ENCODE data around the gene DDX39A.
"Not testable (repeated sequence)": the region's sequence is repeated elsewhere in the genome, so short reads cannot be mapped to it uniquely, and the experiment has no call there.

Gene DDX39A

DNA sequence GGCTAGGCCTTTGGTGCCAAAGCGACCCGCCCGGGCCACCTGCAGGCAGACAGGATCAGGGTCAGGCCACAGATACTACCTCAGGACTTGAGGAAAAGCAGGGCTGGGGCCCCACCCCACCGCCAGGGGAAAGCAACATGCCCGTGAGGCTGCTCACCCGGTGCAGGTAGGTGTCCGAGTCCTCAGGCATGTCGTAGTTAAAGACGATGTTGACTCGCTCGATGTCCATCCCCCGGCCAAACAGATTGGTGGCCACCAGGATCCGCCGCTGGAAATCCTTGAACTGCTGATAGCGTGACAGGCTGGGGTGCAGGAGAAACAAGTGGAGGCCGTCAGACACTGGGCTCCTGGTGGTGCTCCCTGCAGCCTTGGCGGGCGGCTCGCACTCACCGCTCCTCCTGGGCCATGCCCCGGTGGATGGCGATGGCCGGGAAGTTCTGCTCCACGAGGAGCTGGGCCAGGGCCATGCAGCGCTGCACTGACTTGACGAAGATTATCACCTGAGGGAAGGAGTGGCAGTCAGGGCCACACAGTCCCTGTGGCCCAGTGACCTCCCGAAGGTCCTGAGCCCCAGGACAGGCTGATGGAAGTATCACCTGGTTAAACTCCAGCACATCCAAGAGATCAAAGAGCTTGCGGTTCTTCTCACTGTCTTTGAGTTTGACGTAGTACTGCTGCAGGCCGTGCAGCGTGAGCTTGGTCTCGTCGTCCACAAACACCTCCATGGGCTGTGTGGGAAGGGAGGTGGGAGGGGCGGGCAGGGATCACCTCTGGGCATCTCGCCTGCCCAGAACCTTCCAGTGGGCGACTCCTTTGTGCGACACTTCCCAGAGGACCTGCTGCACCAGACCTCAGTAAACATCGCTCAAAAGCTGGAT is 9.8 kb downstream of the DDX39A start:
- no peak for DNase-seq (ENCODE audit: low read depth in 1 of 2, low spot score in 1 of 2)

DNA sequence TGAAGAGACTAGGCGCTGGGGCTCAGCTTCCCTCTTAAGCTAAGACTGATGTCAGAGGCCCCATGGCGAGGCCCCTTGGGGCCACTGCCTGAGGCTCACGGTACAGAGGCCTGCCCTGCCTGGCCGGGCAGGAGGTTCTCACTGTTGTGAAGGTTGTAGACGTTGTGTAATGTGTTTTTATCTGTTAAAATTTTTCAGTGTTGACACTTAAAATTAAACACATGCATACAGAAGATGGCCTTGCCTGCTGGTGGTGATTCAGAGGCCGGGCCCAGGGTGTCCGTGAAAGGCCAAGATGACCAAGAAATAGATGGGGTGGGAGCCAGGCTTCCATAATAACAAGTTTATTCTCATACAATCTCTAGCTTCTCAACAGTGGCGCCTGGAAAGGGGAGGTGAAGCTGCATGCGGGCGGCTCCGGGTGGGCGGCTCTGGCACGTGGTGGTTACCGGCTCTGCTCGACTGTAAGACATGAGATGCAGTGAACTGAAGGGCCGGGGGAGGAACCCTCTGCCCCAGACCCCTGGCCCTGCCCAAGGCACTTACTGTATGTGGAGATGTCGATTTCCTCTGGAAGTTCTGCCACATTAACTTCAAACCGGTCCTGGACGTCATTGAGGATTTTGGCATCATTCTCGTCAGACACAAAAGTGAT is 10.5 kb downstream of the DDX39A start:
- no peak for DNase-seq (ENCODE audit: low read depth in 1 of 2, low spot score in 1 of 2)

DNA sequence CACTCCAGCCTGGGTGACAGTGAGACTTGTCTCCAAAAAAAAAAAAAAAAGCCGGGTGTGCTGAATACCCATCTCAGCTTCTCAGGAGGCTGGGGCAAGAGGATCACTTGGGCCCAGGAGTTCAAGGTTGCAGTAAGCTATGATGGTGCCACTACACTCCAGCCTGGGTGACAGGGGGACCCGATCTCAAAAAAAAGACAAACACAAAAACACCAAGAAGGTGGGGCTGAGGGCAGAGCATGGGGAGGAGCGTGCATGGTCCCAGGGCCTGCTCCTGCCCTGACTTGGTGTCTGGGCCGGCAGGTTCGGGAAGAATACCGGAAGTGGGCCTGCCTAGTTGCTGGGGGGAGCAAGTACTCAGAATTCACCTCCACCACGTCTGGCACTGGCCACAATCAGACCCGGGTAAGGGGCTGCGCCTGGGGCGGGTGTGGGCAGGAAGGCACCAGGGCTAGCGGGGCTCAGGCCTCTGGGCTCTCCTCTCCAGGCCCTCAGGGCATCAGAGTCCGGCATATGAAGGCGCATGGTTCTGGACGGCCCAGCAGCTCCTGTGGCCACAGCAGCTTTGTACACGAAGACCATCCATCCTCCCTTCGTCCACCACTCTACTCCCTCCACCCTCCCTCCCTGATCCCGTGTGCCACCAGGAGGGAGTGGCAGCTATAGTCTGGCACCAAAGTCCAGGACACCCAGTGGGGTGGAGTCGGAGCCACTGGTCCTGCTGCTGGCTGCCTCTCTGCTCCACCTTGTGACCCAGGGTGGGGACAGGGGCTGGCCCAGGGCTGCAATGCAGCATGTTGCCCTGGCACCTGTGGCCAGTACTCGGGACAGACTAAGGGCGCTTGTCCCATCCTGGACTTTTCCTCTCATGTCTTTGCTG is 11.3 kb downstream of the DDX39A start:
- DNase-seq (ENCODE audit: low read depth in 1 of 2, low spot score in 1 of 2) = no peak

DNA sequence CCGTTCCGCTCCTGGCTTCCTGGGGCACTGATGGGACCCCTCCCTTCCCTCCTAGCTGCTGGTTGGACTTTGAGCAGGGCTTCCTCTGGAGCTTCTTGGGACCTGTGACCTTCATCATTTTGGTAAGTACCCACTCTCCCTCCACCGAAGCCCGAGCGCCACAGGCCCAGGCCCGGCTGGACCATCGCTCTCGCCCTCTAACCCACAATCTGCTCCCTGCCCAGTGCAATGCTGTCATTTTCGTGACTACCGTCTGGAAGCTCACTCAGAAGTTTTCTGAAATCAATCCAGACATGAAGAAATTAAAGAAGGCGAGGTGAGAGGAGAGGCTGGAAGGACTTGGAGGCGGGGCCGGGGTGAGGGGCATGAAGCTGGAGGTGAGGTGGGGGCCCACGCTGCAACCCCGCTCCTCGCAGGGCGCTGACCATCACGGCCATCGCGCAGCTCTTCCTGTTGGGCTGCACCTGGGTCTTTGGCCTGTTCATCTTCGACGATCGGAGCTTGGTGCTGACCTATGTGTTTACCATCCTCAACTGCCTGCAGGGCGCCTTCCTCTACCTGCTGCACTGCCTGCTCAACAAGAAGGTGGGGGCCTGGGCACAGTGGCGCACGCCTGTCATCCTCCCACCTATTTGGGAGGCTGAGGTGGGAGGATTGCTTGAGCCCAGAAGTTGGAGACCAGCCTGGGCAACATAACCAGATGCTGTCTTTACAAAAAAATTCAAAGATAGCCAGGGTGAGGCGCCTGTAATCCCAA is 12.3 kb downstream of the DDX39A start:
- no peak for DNase-seq (ENCODE audit: low read depth in 1 of 2, low spot score in 1 of 2)

DNA sequence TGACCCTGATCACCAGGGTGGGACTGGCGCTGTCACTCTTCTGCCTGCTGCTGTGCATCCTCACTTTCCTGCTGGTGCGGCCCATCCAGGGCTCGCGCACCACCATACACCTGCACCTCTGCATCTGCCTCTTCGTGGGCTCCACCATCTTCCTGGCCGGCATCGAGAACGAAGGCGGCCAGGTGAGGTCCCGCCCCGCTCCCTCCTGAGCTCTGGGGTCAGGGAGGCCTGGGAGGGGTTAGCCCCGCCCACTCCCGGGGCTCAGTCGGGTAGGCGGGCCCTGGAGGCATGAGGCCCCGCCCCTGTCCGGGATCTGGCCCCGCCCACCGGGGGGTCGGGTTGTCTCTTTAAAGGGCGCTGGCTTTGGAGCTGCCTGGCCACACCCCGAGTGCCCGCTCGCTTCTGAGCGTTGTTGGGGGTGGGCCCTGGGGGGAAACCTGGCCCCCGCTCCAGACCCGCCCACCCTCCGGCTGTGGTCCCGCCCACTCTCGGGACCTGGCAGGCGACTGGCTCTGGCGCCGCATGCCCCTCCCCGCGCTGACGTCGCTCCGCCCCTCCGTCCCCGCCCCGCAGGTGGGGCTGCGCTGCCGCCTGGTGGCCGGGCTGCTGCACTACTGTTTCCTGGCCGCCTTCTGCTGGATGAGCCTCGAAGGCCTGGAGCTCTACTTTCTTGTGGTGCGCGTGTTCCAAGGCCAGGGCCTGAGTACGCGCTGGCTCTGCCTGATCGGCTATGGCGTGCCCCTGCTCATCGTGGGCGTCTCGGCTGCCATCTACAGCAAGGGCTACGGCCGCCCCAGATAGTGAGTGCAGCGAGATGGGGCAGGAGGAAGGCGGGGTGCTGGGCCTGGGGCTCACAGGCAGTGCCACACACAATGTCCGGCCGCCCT is 13.1 kb downstream of the DDX39A start:
- DNase-seq (ENCODE audit: low read depth in 1 of 2, low spot score in 1 of 2) = peak; percentile 83 to 89

DNA sequence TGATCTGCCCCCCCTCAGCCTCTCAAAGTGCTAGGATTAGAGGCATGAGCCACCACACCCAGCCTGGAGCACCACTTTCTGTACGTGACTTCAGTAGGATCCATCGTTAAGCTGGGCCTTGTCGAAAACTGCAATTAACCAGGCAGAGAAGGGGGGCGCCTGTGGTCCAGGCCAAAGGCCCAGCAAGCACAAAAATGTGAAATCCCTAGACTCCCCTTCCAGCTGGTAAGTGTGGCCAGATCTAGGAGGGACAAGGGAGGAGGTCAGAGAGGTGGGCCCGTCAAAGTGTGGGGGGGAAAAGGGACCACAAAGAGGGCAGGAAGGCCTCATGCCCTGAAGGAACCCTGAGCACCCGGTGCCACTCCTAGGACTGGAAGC is 13.8 kb downstream of the DDX39A start:
- DNase-seq (ENCODE audit: low read depth in 1 of 2, low spot score in 1 of 2) = no peak

DNA sequence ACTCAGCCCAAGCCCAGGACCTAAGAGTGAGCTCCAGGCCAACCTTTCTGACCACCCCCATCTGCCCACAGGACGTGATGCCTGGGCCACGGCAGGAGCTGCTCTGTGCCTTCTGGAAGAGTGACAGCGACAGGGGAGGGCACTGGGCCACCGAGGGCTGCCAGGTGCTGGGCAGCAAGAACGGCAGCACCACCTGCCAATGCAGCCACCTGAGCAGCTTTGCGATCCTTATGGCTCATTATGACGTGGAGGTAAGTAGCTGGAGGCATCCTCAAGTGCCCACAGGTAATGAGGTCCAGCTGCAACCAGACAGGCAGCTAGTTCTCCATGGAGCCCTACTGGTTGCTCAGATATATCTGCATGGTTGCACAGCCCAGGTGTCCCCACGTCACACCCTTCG is 14.8 kb downstream of the DDX39A start:
- no peak for DNase-seq (ENCODE audit: low read depth in 1 of 2, low spot score in 1 of 2)

DNA sequence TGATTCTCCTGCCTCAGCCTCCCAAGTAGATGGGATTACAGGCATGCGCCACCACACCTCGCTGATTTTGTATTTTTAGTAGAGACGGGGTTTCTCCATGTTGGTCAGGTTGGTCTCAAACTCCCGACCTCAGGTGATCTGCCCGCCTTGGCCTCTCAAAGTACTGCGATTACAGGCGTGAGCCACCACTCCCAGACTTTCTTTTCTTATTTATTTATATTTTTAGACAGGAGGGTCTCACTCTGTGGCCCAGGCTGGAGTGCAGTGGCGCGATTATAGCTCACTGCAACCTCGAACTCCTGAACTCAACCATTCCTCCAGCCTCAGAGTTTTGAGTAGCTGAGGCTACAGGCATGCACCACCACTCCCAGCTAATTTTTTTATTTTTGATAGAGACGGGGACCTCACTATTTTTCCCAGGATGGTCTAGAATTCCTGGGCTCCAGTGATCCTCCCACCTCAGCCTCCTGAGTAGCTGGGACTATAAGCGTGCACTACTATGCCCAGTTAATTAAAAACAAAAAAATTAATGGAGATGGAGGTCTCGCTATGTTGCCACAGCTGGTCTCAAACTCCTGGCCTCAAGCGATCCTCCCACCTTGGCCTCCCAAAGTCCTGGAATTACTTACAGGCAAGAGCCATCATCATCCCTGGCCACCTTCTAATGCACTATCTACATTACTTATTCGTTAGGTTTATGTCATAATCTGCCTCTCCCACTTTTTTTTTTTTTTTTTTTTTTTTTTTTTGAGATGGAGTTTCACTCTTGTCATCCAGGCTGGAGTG is 15.8 kb downstream of the DDX39A start:
- not testable (repeated sequence) for DNase-seq (ENCODE audit: low read depth in 1 of 2, low spot score in 1 of 2)

DNA sequence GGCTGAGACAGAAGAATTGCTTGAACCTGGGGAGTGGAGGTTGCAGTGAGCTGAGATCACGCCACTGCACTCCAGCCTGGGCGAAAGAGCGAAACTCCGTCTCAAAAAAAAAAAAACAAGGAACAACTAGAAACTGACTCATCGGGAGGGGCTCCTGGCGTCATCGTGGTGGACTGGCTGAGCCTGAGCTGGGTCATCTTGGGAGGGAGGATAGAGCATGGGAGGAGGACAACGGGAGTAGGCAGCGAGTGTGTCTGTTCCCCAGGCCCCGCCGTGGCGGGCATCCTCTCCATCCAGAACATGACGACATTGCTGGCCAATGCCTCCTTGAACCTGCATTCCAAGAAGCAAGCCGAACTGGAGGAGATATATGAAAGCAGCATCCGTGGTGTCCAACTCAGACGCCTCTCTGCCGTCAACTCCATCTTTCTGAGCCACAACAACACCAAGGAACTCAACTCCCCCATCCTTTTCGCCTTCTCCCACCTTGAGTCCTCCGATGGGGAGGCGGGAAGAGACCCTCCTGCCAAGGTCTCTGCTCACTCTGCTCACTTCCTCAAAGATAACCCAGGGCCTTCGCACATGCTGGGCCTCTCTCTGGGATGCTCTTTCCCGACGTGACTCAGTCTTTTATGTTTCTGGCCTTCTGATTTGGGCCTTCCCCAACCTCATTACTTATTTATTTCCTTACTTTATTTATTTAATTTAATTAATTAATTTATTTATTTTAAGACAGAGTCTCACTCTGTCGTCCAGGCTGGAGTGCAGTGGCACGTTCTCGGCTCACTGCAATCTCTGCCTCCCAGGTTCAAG is 16.6 kb downstream of the DDX39A start:
- DNase-seq (ENCODE audit: low read depth in 1 of 2, low spot score in 1 of 2) = no peak

DNA sequence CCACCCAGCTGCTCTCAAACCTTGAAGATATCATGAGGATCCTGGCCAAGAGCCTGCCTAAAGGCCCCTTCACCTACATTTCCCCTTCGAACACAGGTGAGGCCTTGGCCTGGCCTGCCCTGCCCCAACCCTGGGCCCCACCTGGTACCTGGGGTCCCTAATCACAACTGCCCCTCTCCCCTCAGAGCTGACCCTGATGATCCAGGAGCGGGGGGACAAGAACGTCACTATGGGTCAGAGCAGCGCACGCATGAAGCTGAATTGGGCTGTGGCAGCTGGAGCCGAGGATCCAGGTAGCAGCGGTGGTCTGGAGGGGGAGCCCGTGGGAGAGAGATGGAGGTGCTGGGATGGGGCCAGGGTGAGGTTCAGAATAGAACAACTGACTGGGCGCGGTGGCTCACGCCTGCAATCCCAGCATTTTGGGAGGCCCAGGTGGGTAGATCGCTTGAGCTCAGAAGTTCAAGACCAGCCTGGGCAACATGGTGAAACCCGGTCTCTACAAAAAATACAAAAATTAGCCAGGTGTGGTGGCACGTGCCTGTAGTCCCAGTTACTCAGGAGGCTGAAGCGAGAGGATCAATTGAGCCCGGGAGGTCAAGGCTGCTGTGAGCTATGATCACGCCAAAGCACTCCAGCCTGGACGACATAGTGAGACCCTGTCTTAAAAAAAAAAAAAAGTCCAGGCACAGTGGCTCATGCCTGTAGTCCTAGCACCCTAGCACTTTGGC is 17.5 kb downstream of the DDX39A start:
- no peak for DNase-seq (ENCODE audit: low read depth in 1 of 2, low spot score in 1 of 2)

DNA sequence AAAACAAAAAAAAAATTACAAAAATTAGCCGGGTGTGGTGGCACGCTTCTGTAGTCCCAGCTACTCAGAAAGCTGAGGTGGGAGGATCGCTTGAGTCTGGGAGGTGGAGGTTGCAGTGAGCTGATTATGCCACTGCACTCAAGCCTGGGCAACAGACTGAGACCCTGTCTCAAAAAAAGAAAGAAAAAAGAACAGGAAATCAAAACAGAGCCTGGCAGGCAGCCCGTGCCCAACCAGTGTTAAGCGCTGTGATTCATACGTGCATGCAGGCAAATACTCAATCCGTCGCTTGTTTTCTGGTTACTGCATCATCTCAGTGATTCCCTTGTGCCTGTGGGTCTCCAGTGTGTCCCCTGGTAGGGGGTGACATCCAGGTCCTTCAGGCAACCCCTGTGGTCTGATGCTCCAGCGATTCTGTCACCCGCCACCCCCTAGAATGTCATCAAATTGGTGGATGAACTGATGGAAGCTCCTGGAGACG is 18.1 kb downstream of the DDX39A start:
- DNase-seq (ENCODE audit: low read depth in 1 of 2, low spot score in 1 of 2) = no peak

DNA sequence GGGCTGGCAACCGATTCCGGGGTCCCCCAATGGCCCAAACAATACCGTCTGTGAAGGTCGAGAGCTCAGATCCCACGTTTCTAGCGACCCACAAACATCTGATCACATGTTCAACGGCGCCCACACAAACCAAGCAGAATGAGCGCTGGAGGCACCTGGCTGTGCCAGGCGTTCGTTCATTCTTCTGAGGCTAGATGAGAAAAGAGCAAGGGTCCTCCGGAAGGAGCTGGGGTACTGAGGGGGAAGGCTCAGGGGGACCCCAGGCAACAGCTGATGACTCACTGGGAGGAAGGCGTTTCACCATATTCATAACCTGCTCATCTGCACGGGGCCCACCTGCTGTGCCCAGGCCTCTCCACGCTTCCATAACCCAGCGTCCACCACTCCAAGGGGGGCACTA is 22.0 kb downstream of the DDX39A start:
- not testable (repeated sequence) for DNase-seq (ENCODE audit: low read depth in 1 of 2, low spot score in 1 of 2)

DNA sequence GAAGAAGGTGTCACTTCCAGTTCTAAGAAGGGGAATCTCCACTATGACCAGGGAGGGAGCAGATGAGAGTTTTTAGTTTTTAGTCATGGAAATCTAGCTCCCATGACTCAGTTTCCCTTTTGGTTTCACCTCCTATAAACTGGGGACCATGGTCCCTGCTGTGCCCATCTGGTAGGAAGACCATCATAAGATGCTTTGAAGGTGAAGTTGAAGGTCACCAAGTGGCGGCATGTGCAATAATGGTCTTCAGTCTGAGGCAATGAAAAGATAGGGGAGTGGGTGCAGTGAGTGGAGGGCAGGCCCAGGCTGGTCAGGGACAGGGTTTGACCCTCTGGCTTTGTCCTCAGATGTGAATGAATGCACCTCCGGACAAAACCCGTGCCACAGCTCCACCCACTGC is 22.4 kb downstream of the DDX39A start:
- DNase-seq (ENCODE audit: low read depth in 1 of 2, low spot score in 1 of 2) = not testable (repeated sequence)

DNA sequence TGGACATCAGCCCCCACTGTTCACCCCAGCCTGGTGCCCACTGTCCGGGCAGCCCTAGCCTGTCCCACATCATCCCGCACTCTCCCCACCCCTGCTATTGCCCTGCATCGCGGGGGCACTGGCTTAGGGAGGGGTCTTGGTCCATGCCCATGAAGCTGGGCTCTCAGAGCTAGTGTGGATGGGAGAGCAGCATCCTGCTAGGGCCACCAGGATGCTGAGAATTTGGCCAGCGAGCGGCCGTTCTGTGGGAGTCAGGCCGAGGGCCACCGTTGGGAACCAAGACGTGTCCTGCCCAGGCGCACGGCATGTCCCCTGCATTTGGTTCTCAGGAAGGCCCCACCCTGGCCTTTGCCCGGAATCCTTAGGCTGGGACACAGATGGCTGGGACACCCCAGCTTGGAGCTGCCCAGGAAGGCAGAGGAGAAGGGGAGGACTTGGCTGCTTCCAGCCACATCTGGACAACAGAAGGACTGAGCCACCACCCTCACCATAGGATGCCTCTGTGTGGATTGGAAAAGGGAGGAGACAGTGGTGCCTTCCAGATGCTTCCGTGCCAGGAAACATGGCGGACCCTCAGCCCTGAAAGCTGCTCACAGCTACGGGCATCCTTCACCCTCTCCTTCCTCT is 23.3 kb downstream of the DDX39A start:
- no peak for DNase-seq (ENCODE audit: low read depth in 1 of 2, low spot score in 1 of 2)

DNA sequence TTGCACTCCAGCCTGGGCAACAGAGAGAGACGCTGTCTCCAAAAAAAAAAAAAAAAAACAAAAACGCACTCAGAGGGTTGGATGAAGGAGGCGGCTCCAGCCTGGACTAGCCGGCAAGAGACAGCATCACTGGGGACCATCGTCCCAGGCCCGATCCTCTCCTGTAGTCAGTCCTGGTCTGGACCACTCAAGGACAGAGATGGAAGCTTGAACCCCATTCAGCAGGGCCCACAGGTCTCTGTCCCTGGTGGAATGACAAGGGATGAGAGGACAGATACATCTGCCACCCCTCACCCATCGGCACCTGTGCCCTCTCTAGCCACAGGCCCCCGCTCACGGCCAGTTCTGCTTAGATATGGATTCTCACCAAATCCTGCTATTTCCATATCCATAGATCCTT is 23.9 kb downstream of the DDX39A start:
- no peak for DNase-seq (ENCODE audit: low read depth in 1 of 2, low spot score in 1 of 2)

DNA sequence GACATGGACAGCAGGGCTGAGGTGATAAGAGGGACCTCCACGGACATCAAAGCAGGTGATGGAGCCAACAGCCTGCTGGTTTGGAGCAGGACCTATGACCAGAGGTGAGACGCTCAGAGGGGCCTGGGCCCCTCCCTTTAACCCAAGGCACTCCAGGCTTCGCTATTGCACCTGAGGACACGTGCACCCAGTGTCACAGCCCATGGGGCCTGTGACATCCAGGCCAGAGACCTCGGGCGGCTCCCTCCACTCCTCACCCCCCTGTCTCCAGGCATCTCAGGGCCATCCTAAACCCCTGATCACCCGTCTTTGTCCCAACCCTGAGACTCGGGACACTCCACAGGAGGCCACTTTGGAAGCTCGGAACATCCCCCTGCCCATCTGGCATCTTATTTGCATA is 25.0 kb downstream of the DDX39A start:
- DNase-seq (ENCODE audit: low read depth in 1 of 2, low spot score in 1 of 2) = no peak

DNA sequence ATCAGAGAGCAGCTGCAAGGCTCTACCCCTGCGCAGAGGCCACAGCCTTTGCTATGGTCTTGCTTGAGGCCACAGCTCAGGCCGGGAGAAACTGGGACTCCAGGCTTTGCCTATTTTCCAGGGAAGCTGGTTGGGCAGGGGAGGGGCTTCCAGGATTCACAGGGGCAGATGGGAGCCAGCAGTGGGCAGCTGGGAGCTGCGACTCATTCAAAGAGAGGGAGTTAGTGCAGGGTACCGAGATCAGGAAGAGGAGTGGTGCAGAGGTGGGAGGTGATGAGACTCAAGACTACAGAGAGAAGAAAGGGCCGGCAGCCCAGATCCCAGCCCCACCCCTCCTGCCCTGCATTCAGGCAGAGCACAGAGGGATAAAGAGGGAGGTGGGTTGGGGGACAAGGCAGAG is 25.8 kb downstream of the DDX39A start:
- no peak for DNase-seq (ENCODE audit: low read depth in 1 of 2, low spot score in 1 of 2)
